GM12878 (cell line): ENCODE measurements around the gene PAK3. TPM values are rescaled to one million over a fixed set of nuclear protein-coding genes. Genes with fewer than 3 reads are reported as not detected.

Experiments used
- ATAC-seq: fragments of 200-7000 bp; cut with Tn5 transposase; 3 replicates; pipeline ENCODE4 v1.9.1; 2020; ENCODE audit warnings: mild to moderate bottlenecking, moderate library complexity
- BruUV-seq: library from RNA; stranded (reverse); fragments of 400-500 nt; replicated peaks from 2 replicates; lab custom pipeline; 2021; lab: Mats Ljungman, UMichigan
- CTCF ChIA-PET: fragments of 300-600 bp; sonication (Branson Sonifier 250); formaldehyde crosslinking; extraction: SDS; loops from one replicate; lab custom pipeline; 2021; ENCODE audit warnings: inconsistent platforms; lab: Yijun Ruan, JAX
- POLR2A ChIA-PET: fragments of 350-600 bp; formaldehyde crosslinking; extraction: SDS; loops from one replicate; lab custom pipeline; 2021; ENCODE audit warnings: inconsistent platforms; lab: Charles Lee
- RAD21 ChIA-PET: fragments of 300-600 bp; sonication (Branson Sonifier 250); formaldehyde crosslinking; loops from one replicate; lab custom pipeline; 2023; ENCODE audit warnings: antibody characterized with exemption; ENCODE audit not compliant: unreplicated experiment; lab: Charles Lee
- SMC1A ChIA-PET: fragments of 300-600 bp; sonication (Branson Sonifier 250); formaldehyde crosslinking; loops from one replicate; lab custom pipeline; 2023; ENCODE audit not compliant: unreplicated experiment, uncharacterized antibody; lab: Charles Lee
- DNase-seq: peaks from one replicate; pipeline ENCODE4 v3.0.0-alpha.2; 2011; ENCODE audit warnings: low read depth, low spot score
- FAIRE-seq: peaks from 3 replicates; lab custom pipeline; 2011; peaks lifted over from hg19 to GRCh38; lab: Jason Lieb, UNC
- H2AFZ ChIP-seq: 2 replicates; pipeline ENCODE4 v1.6.0; 2011; ENCODE audit warnings: low read depth, low read length, control low read depth; ENCODE audit not compliant: control insufficient read depth
- H3K27ac ChIP-seq: 2 replicates; pipeline ENCODE4 v1.5.1; 2011; ENCODE audit warnings: control low read depth; ENCODE audit not compliant: control insufficient read depth, insufficient read depth
- H3K27me3 ChIP-seq, 2 experiments: replicated peaks in 1 of 2; 2 replicates each; pipeline versions ENCODE4 v1.6.0 to v1.6.1; 2011; ENCODE audit warnings: low read length in 1 of 2; ENCODE audit not compliant: control insufficient read depth in 2 of 2, insufficient read depth in 2 of 2
- H3K36me3 ChIP-seq, 2 experiments: 2 replicates each; pipeline ENCODE4 v1.5.1; 2011; ENCODE audit warnings: low read length in 1 of 2; ENCODE audit not compliant: control insufficient read depth in 2 of 2, insufficient read depth in 2 of 2
- H3K4me1 ChIP-seq: 2 replicates; pipeline ENCODE4 v1.6.1; 2011; ENCODE audit warnings: mild to moderate bottlenecking, low read length, moderate library complexity, mixed read lengths; ENCODE audit not compliant: control insufficient read depth, insufficient read depth
- H3K4me2 ChIP-seq: 2 replicates; pipeline ENCODE4 v1.6.0; 2011; ENCODE audit warnings: control low read depth; ENCODE audit not compliant: control insufficient read depth, insufficient read depth
- H3K4me3 ChIP-seq: fragments of 200-600 bp; sonication (generic); 2 replicates; pipeline ENCODE4 v1.5.1; 2016
- H3K79me2 ChIP-seq: 2 replicates; pipeline ENCODE4 v1.6.0; 2011; ENCODE audit warnings: low read length; ENCODE audit not compliant: control insufficient read depth, insufficient read depth
- H3K9ac ChIP-seq: 2 replicates; pipeline ENCODE4 v1.8.0; 2011; ENCODE audit warnings: low read length, control low read depth, mixed read lengths; ENCODE audit not compliant: control insufficient read depth, insufficient read depth
- H3K9me3 ChIP-seq: replicated peaks from 3 replicates; pipeline ENCODE4 v1.5.1; 2011; ENCODE audit warnings: mild to moderate bottlenecking, low read length; ENCODE audit not compliant: control insufficient read depth, insufficient read depth
- H4K20me1 ChIP-seq: 2 replicates; pipeline ENCODE4 v1.6.0; 2011; ENCODE audit not compliant: control insufficient read depth, insufficient read depth
- BCL11A ChIP-seq: IDR thresholded peaks from 2 replicates; pipeline ENCODE4 v1.6.1; 2011; ENCODE audit warnings: low read depth, low read length
- BCL3 ChIP-seq: IDR thresholded peaks from 2 replicates; pipeline ENCODE4 v1.6.1; 2011; ENCODE audit warnings: borderline replicate concordance, low read depth, mild to moderate bottlenecking, moderate library complexity, low read length; ENCODE audit not compliant: insufficient read depth, poor library complexity, severe bottlenecking
- BMI1 ChIP-seq: fragments of 450-650 bp; IDR thresholded peaks from 2 replicates; pipeline ENCODE4 v1.6.1; 2016; ENCODE audit warnings: mild to moderate bottlenecking, moderate library complexity, borderline replicate concordance
- CEBPB ChIP-seq, 2 experiments: fragments of 150-350 bp in 1 of 2; IDR thresholded peaks; 2 replicates each; pipeline ENCODE4 v1.6.1; 2012 to 2014; ENCODE audit warnings: low read depth in 2 of 2, low read length in 2 of 2, borderline replicate concordance in 1 of 2, inconsistent platforms in 1 of 2
- DPF2 ChIP-seq: fragments of 450-650 bp; IDR thresholded peaks from 2 replicates; pipeline ENCODE4 v1.6.1; 2017; ENCODE audit warnings: mild to moderate bottlenecking
- E2F4 ChIP-seq: IDR thresholded peaks from 2 replicates; pipeline ENCODE4 v1.6.1; 2012; ENCODE audit warnings: low read depth, low read length, improper control_type of control experiment
- EP300 ChIP-seq, 2 experiments: fragments of 150-350 bp in 1 of 2; IDR thresholded peaks; 2 replicates each; pipeline ENCODE4 v1.6.1; 2011 to 2012; ENCODE audit warnings: low read depth in 2 of 2, low read length in 2 of 2, borderline replicate concordance in 1 of 2, improper control_type of control experiment in 1 of 2, inconsistent platforms in 1 of 2; ENCODE audit not compliant: control insufficient read depth in 1 of 2
- MEF2A ChIP-seq: IDR thresholded peaks from 2 replicates; pipeline ENCODE4 v1.6.1; 2011; ENCODE audit warnings: low read depth, mild to moderate bottlenecking, low read length, moderate library complexity; ENCODE audit not compliant: insufficient read depth
- MYC ChIP-seq: IDR thresholded peaks from 2 replicates; pipeline ENCODE4 v1.6.1; 2011; ENCODE audit warnings: mild to moderate bottlenecking, low read length, moderate library complexity, inconsistent platforms; ENCODE audit not compliant: insufficient read depth, insufficient replicate concordance, insufficient read length, severe bottlenecking
- SRF ChIP-seq, 2 experiments: IDR thresholded peaks; 2 replicates each; pipeline ENCODE4 v1.6.1; 2011; ENCODE audit warnings: low read depth in 2 of 2, low read length in 2 of 2, mild to moderate bottlenecking in 1 of 2, moderate library complexity in 1 of 2
- ZBTB11 ChIP-seq: fragments of 450-650 bp; formaldehyde crosslinking; IDR thresholded peaks from 2 replicates; pipeline ENCODE4 v1.5.0; 2022; ENCODE audit warnings: mild to moderate bottlenecking, missing genetic modification characterization
- ZNF217 ChIP-seq: fragments of 450-650 bp; IDR thresholded peaks from 2 replicates; pipeline ENCODE4 v1.6.1; 2017; ENCODE audit warnings: antibody characterized with exemption, mild to moderate bottlenecking
- ZNF622 ChIP-seq: fragments of 450-650 bp; IDR thresholded peaks from 2 replicates; pipeline ENCODE4 v1.6.1; 2017; ENCODE audit warnings: mild to moderate bottlenecking, inconsistent platforms
- WGBS: methylation state at CpG from one replicate; pipeline ENCODE4 v1.1.6; 2016; ENCODE audit warnings: low lambda C conversion rate; ENCODE audit not compliant: insufficient replicate concordance, insufficient coverage; ENCODE audit errors: missing lambda C conversion rate; 5-methylcytosine and 5-hydroxymethylcytosine counted together
- in situ Hi-C: fragments of 300-500 bp; cut with MboI; formaldehyde crosslinking; loops from 9 replicates; pipeline ENCODE4 v1.14.3; 2018; ENCODE audit warnings: mixed read lengths
- intact Hi-C: fragments of 100-400 bp; cut with micrococcal nuclease; formaldehyde crosslinking; loops from one replicate; pipeline ENCODE4 v1.14.2; 2022; ENCODE audit not compliant: unreplicated experiment
- polyA plus RNA-seq, 11 experiments: library from polyadenylated mRNA; depleted of rRNA in 4 of 11; unstranded in 6 of 11; stranded (reverse) in 5 of 11; fragments of >200 nt; fragmentation: Nextera tagmentation in 4 of 11; fragmentation: Illumina TruSeq in 1 of 11; extraction: Ambion mirVana in 4 of 11; extraction: Trizol in 1 of 11; gene quantifications; 1 replicate in 1 of 11; 2 replicates in 10 of 11; pipeline versions ENCODE4 v1.2.1 to v1.2.3, GENCODE V29; 2011 to 2016; ENCODE audit warnings: inconsistent platforms in 2 of 11, missing spikeins in 2 of 11, low read depth in 1 of 11
- total RNA-seq, 4 experiments: library from RNA; depleted of rRNA in 3 of 4; stranded (reverse); fragments of >200 nt in 3 of 4; fragmentation: Illumina TruSeq in 1 of 4; extraction: Trizol in 1 of 4; gene quantifications; 2 replicates each; pipeline versions ENCODE4 v1.2.1 to v1.2.3, GENCODE V29; 2013 to 2021

PAK3 gene
- total and polyA plus RNA-seq, 10 of the 15 experiments (the other 5 are each of a cell fraction or from before 2014, with no cell fraction given), result 0.02 to 0.10 (median 0.04) TPM; not detected in 6

GRCh38 chrX:111071542-111072277, 24.3 kb upstream of the PAK3 start:
- no peaks in the 10 kb centered on the region for H3K36me3 ChIP-seq
- H3K4me2 ChIP-seq, result no peak overlapping the region
- H3K9ac ChIP-seq, result no peak overlapping the region
- POLR2A ChIA-PET, result no interaction called here
- H3K27ac ChIP-seq, result no peak overlapping the region
- H3K27me3 ChIP-seq, result no peaks in the 10 kb centered on the region
- no peak overlapping the region for H2AFZ ChIP-seq
- H4K20me1 ChIP-seq, result no peaks in the 10 kb centered on the region
- no peaks in the 10 kb centered on the region for H3K9me3 ChIP-seq
- SMC1A ChIA-PET, result interaction anchor here (1.8 kb wide), 1 partner anchor 10 kb away, joined by 5 read pairs; no protein-coding TSS in a partner anchor
- in situ Hi-C loops, result no loop called here
- no peak overlapping the region for H3K4me3 ChIP-seq
- DNase-seq (no peak), FAIRE-seq (no peak), ATAC-seq (no peak)
- RAD21 ChIA-PET, result no interaction called here
- BruUV-seq, result no TSS peak
- intact Hi-C loops, result no loop called here
- CTCF ChIA-PET, result interaction anchor here (0.6 kb wide), 1 partner anchor 25 kb away, joined by 3 read pairs; no protein-coding TSS in a partner anchor
- no peaks in the 10 kb centered on the region for H3K4me1 ChIP-seq
- 0% methylated on average over 1 of the region's 1 CpG for WGBS
- H3K79me2 ChIP-seq, result no peaks in the 10 kb centered on the region
- TF ChIP-seq MYC, result no peak
- TF ChIP-seq BCL3, result no peak
- TF ChIP-seq EP300 (IDR thresholded peaks at IDR 0.05; ENCODE audit: borderline replicate concordance in 1 of 2, control insufficient read depth in 1 of 2, low read depth in 2 of 2, low read length in 2 of 2), result no peak
- TF ChIP-seq ZNF622, result no peak
- TF ChIP-seq ZBTB11 (CRISPR knock-in tag), result no peak
- no peak for TF ChIP-seq CEBPB (IDR thresholded peaks at IDR 0.05; ENCODE audit: borderline replicate concordance in 1 of 2, low read depth in 2 of 2, low read length in 2 of 2)
- no peak for TF ChIP-seq BCL11A
- TF ChIP-seq ZNF217, result no peak
- no peak for TF ChIP-seq E2F4
- no peak for TF ChIP-seq BMI1
- TF ChIP-seq SRF (IDR thresholded peaks at IDR 0.05; ENCODE audit: low read depth in 2 of 2, low read length in 2 of 2), result no peak
- no peak for TF ChIP-seq MEF2A
- no peak for TF ChIP-seq DPF2
